G401.6 (cell line): Measurements from ENCODE around the gene GTF3C4.
"Not testable (repeated sequence)": the region's sequence is repeated elsewhere in the genome, so short reads cannot be mapped to it uniquely, and the experiment has no call there.

Experiments used
- FAIRE-seq: peaks from 2 replicates; lab custom pipeline; 2012; peaks lifted over from hg19 to GRCh38; lab: Jason Lieb, UNC

GTF3C4 gene

GRCh38 chr9:132699956-132700355 lies 29.7 kb downstream of the GTF3C4 start:
- FAIRE-seq: no peak

- peak; percentile 90 for FAIRE-seq
These were observed 32.0 kb downstream of the GTF3C4 start for GRCh38 chr9:132702254-132702653.

DNA sequence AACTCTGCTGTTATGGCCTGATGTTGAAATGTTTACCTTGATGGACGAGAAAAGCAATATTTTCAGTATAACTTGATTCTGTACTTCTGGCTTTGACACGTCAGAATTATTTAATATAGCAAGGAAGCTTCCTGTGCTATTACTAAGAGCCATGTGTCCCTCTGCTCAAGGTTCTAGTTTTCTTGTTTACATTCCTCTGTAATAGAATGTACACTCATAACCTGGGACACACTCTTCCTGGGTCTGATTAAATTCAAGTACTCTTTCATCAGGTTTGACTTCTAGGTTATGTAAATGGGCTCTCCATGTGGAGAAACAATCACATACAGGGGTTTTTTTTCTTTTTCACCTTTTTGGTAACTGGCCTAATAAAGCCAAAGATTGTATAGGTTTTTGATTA lies 33.1 kb downstream of the GTF3C4 start:
- FAIRE-seq: no peak

GRCh38 chr9:132708239-132708638 lies 38.0 kb downstream of the GTF3C4 start:
- FAIRE-seq: no peak

DNA sequence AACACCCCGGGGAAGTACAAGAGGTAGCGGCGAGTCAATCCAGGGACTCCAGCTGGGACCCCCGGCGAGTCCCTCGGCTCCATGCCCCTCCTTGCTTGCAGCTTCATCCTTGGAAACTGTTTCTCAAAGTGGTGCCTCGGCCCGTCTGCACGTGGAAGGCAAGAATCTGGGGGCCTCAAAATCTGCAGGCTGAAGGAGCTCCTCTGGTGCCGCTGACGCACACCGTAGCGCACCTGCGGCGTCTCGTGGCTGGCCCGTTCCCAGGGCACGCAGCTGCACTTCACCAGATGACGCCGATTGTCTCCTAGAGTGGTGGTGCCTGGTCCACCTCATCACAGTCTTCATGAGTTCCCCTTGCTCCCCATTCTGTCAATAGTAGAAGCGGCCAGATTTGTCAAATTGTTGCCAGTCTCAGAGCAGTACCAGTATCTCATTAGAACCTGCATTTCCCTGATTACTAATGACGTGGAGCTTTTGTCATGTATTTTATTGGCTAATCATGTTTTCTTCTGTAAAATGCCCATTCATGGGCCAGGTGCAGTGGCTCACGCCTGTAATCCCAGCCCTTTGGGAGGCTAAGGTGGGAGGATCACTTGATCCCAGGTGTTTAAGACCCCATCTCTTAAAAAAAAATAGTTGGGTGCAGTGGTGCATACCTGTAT lies 38.6 kb downstream of the GTF3C4 start:
- no peak for FAIRE-seq

DNA sequence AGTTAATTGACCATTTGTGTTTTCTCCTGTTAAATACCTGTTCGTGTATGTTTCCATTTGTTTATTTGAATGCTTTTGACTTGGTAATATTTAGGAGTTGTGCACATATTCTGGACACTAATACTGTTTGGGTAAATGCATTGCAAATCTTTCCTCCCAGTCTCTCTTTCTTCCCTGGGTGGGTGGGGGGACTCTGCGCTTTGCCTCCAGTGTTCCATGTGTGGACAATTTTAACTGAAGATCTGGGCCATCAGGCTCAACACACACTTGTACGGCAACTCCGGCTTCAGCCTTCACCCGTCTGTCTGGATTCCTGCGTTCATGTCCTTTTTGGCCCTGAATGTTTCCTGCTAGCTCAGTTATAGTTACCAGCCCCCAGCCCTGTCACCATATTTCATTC lies 40.1 kb downstream of the GTF3C4 start:
- no peak for FAIRE-seq

GRCh38 chr9:132711152-132711551 lies 40.9 kb downstream of the GTF3C4 start:
- FAIRE-seq: not testable (repeated sequence)

GRCh38 chr9:132711846-132712245 lies 41.6 kb downstream of the GTF3C4 start:
- no peak for FAIRE-seq

DNA sequence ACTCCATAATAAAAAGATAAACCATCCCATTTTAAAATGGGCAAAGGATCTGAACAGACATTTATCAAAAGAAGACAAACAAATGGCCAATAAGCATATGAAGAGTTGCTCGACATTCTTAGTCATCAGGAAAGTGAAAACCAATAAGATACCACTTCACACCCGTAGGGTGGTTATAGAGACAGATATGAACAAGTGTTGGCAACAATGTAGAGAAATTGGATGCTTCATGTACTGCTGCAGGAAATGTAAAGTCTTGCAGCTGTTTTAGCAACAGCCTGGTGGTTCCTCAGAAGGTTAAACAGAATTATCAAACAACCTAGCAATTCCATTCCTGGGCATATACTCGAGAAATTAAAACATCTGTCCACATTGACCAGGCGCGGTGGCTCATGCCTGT lies 42.5 kb downstream of the GTF3C4 start:
- FAIRE-seq: no peak

GRCh38 chr9:132716007-132716406 lies 45.7 kb downstream of the GTF3C4 start:
- FAIRE-seq: no peak

- no peak for FAIRE-seq
These were observed 47.2 kb downstream of the GTF3C4 start for GRCh38 chr9:132717326-132717945.

DNA sequence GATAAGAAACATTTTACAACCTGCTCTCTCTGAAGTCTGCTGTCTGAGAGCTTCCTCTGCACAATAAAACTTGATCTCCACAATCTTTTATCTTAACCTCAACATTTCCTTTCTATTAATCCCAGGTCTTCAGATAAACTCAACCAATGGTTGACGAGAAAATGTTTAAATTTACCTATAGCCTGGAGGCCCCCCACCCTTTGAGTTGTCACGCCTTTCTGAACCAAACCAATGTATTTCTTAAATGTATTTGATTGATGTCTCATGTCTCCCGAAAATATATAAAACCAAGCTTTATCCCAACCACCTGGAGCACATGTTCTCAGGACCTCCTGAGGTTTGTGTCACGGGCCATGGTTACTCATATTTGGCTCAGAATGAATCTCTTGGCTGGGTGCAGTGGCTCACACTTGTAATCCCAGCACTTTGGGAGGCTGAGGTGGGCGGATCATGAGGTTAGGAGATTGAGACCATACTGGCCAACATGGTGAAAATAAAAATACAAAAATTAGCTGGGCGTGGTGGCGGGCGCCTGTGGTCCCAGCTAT lies 48.2 kb downstream of the GTF3C4 start:
- not testable (repeated sequence) for FAIRE-seq

DNA sequence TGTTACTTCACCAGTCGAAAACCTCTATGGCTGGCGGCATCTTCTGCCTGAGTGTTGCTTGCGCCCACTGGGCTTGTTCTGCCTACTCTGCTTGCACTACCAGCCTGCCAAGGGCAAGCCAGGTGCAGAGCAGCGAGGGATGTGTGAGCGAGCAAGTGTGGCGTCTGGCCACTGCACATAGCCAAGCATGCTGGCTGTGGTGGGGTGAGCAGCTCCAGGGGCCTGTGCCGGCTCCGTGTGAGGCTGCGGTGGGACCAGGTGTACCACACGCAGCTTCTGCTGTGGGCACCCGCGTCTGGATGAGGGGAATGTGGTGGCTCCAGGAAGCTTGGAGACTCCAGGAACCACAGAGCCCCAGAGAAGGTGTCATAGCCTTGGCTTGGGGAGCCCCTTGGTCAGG lies 51.4 kb downstream of the GTF3C4 start:
- no peak for FAIRE-seq

DNA sequence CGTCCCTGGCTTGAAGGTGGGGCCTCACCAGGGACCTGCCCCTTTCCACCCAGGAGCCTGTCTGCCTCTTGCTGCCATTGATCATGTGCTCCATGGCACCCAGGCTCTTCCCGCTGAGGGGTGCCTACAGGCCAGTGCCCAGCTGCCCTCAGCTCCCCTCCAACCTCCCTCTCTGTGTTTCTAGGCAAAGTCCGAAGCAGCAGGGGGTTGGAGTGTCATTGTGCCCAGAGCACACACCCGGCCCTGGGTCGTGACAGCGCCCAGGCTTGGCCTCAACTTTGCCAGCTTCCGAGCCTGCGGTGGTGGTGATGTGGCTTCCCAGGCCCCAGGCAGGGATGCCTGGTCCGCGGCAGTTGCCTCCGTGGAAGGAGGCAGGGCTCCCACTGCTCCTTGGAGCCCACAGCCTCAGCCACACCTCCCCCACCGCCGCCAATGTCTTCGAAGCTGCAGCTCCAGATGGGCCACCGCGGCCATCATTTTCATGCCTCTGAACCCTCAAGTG lies 52.4 kb downstream of the GTF3C4 start:
- FAIRE-seq: no peak

- FAIRE-seq: no peak
These were observed 53.5 kb downstream of the GTF3C4 start for GRCh38 chr9:132723809-132724208.

DNA sequence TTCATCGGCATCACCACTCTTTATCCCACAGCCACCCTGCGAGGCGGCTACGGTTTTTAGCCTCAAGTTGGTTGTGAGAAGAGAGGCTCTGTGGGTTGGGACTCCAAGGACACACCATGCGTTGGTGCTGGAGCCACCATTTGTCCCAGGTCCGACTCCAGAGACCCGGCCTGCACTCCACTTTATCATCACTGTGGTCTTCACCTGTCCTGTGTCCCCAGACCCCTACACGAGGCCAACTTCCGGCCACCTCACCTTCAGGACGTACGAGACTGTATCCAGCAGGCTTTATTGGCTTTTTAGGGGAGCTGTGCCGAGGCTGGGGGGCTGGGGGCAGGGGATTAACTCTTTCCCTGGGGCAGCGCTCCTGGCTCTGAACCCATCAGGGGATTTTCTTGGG lies 55.0 kb downstream of the GTF3C4 start:
- FAIRE-seq: no peak

DNA sequence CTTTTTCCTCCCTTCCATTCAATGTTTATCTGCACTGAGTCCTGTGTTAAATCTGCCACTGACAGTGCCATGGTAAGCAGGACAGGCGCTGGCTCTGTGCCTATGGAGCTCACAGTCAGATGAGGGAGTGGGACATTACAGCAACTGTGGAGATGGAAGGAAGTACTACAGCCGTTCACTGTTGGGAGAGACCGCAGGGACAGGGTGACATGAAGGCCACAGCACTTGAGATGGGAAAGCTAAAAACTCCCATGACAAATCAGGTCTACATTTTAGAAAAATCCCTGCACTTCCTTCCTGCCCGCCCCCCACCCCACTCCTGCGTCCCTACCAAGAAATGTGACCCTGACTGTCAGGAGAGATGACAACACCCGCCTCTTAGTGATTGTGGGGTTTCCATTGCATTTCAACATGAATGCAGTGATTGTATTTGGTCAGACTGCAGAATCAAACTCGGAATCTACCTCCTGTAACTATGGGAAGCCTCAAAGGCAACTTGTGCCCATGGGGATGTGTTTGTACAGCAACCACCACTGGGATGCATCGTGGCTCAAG lies 56.4 kb downstream of the GTF3C4 start:
- no peak for FAIRE-seq

DNA sequence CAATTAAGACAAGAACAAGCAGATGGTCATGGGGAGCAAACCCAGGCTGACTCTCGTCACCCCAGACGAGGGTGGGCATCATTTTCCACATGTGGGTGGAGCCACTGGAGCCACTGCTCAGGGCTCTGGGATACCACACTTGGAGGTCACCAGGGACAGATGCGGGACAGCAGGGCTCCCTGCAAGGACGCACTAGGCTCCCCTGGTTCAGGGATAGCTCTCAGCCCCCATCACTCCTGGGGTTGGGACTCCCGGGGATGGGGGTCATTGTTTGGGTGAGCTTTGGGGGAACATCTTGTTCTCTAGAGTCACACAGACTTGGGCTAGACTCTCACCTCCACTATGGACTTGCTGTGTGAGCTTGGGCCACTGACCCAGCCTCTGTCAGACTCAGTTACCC lies 57.8 kb downstream of the GTF3C4 start:
- FAIRE-seq: no peak

DNA sequence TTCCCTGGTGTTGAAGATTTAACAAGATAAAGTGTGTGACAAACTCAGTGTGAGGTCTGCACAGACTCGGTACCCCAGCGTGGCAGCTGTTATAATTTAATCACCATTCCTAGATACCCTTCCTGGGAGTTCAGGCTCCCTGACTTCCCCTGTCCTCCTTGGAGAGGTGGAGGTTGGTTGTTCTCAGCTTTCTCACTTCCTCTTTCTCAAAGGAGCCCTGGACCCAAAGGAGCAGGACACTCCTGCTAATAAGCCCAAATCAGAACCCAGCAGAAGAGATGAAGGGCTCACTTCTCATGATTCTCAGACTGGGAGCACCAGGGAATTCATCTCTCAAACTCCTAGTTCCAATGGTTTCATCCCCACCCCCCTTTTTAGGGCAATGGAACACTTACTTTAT lies 58.2 kb downstream of the GTF3C4 start:
- FAIRE-seq: no peak

GRCh38 chr9:132729235-132729890 lies 59.1 kb downstream of the GTF3C4 start:
- no peak for FAIRE-seq

GRCh38 chr9:132730054-132731033 lies 60.1 kb downstream of the GTF3C4 start:
- no peak for FAIRE-seq

DNA sequence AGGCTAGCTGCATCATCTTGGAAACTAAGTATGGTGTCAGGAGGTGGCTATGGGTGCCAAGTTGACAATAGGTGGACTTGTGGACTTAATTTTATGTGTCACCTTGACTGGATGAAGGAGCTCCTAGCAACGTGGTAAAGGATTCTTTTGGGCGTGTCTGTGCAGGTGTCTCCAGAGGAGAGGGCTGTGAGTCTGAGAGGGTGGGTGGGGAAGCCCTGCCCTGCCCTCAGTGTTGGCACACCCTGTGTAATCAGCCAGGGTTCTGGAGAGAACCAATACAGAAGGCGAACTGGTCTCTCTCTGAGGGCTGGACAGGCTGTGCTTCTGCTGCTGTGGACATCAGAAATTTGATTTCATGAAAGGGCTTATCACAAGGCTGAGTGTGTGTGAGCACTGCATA lies 61.0 kb downstream of the GTF3C4 start:
- no peak for FAIRE-seq
